Hematopoietic multipotent progenitor cell treated with erythropoietin and hydrocortisone succinate and interleukin-3 and kit ligand, for 4 days (in vitro differentiated cells): ENCODE data around the gene PDE11A.

ENCODE experiments used
- DNase-seq: peaks from one replicate; pipeline ENCODE4 v3.0.0-alpha.2; 2015

Gene PDE11A

GRCh38 chr2:177617849-177618248 lies 454.7 kb downstream of the PDE11A start:
- DNase-seq, result no peak

- no peak for DNase-seq
Measured at GRCh38 chr2:177616731-177617130, 455.8 kb downstream of the PDE11A start.

- no peak for DNase-seq
Measured at GRCh38 chr2:177616066-177616465, 456.5 kb downstream of the PDE11A start.

GRCh38 chr2:177612659-177613058 lies 459.9 kb downstream of the PDE11A start:
- no peak for DNase-seq

- no peak for DNase-seq
Measured at GRCh38 chr2:177611310-177611886, 461.2 kb downstream of the PDE11A start.

- DNase-seq, result no peak
Measured at GRCh38 chr2:177610813-177611212, 461.8 kb downstream of the PDE11A start.

- no peak for DNase-seq
Measured at GRCh38 chr2:177606636-177607035, 465.9 kb downstream of the PDE11A start.

- DNase-seq, result peak; percentile 65
Measured at GRCh38 chr2:177604271-177605065, 468.1 kb downstream of the PDE11A start.

GRCh38 chr2:177603768-177604167 lies 468.8 kb downstream of the PDE11A start:
- DNase-seq, result no peak

GRCh38 chr2:177603181-177603580 lies 469.4 kb downstream of the PDE11A start:
- no peak for DNase-seq

GRCh38 chr2:177602611-177603164 lies 469.9 kb downstream of the PDE11A start:
- no peak for DNase-seq

- DNase-seq, result no peak
Measured at GRCh38 chr2:177600917-177601316, 471.7 kb downstream of the PDE11A start.

GRCh38 chr2:177599956-177600355 lies 472.6 kb downstream of the PDE11A start:
- DNase-seq, result no peak

- no peak for DNase-seq
Measured at GRCh38 chr2:177599139-177599688, 473.4 kb downstream of the PDE11A start.

- no peak for DNase-seq
Measured at GRCh38 chr2:177598326-177599138, 474.0 kb downstream of the PDE11A start.

- DNase-seq, result no peak
Measured at GRCh38 chr2:177597759-177598158, 474.8 kb downstream of the PDE11A start.

- no peak for DNase-seq
Measured at GRCh38 chr2:177596866-177597265, 475.7 kb downstream of the PDE11A start.

- no peak for DNase-seq
Measured at GRCh38 chr2:177595126-177595845, 477.3 kb downstream of the PDE11A start.

GRCh38 chr2:177593402-177593801 lies 479.2 kb downstream of the PDE11A start:
- no peak for DNase-seq

- DNase-seq, result no peak
Measured at GRCh38 chr2:177592945-177593344, 479.6 kb downstream of the PDE11A start.

- no peak for DNase-seq
Measured at GRCh38 chr2:177592397-177592796, 480.2 kb downstream of the PDE11A start.

GRCh38 chr2:177589186-177589585 lies 483.4 kb downstream of the PDE11A start:
- no peak for DNase-seq
